GM23248 (cell line): Measurements from ENCODE around the gene MOV10L1.

Source experiments
- EZH2 ChIP-seq: fragments of 200-600 bp; sonication (generic); IDR thresholded peaks from 2 replicates; pipeline ENCODE4 v1.6.1; 2018; ENCODE audit warnings: antibody characterized with exemption, mild to moderate bottlenecking; ENCODE audit not compliant: insufficient read depth, poor library complexity, severe bottlenecking
- EZH2phosphoT487 ChIP-seq: fragments of 200-600 bp; sonication (generic); IDR thresholded peaks from 2 replicates; pipeline ENCODE4 v1.6.1; 2018; ENCODE audit warnings: antibody characterized with exemption, moderate library complexity, mild to moderate bottlenecking, low read depth; ENCODE audit not compliant: insufficient read depth

- TF ChIP-seq EZH2 (no peak), EZH2phosphoT487 (no peak)
Observed at GRCh38 chr22:50157709-50158375, 68.0 kb downstream of the MOV10L1 start.
